Keratinocyte (primary cell): ENCODE results near the gene CKAP4. TPM values are rescaled to one million over a fixed set of nuclear protein-coding genes. Genes with fewer than 3 reads are reported as not detected.

Experiments
- DNase-seq: peaks from one replicate; pipeline ENCODE4 v3.0.0-alpha.2; 2011; ENCODE audit warnings: low read depth, missing footprints, low spot score
- FAIRE-seq: peaks from 2 replicates; lab custom pipeline; 2011; peaks lifted over from hg19 to GRCh38; lab: Jason Lieb, UNC
- H2AFZ ChIP-seq: 2 replicates; pipeline ENCODE4 v1.6.0; 2012; ENCODE audit warnings: low read length, control low read depth, inconsistent platforms; ENCODE audit not compliant: control insufficient read depth
- H3K27ac ChIP-seq: 2 replicates; pipeline ENCODE4 v1.5.1; 2011; ENCODE audit warnings: low read length; ENCODE audit not compliant: control insufficient read depth, insufficient read depth
- H3K27me3 ChIP-seq: 3 replicates; pipeline ENCODE4 v1.6.0; 2011; ENCODE audit warnings: low read length; ENCODE audit not compliant: control insufficient read depth, insufficient read depth; ENCODE audit errors: extremely low read depth
- H3K36me3 ChIP-seq, 2 experiments: 2 replicates in 1 of 2; 3 replicates in 1 of 2; pipeline ENCODE4 v1.5.1; 2011; ENCODE audit warnings: low read length in 2 of 2, mild to moderate bottlenecking in 1 of 2; ENCODE audit not compliant: control insufficient read depth in 2 of 2, insufficient read depth in 2 of 2; ENCODE audit errors: extremely low read depth in 1 of 2
- H3K4me1 ChIP-seq: 3 replicates; pipeline ENCODE4 v1.5.1; 2011; ENCODE audit warnings: low read length; ENCODE audit not compliant: control insufficient read depth, insufficient read depth; ENCODE audit errors: extremely low read depth
- H3K4me2 ChIP-seq: 3 replicates; pipeline ENCODE4 v1.6.0; 2011; ENCODE audit warnings: low read depth, low read length; ENCODE audit not compliant: control insufficient read depth, insufficient read depth; ENCODE audit errors: extremely low read depth
- H3K4me3 ChIP-seq, 3 experiments: fragments of 200-600 bp in 1 of 3; sonication (generic) in 1 of 3; 2 replicates in 2 of 3; 3 replicates in 1 of 3; pipeline ENCODE4 v1.5.1; 2011 to 2016; ENCODE audit warnings: low read length in 3 of 3, mild to moderate bottlenecking in 3 of 3, control low read depth in 2 of 3, inconsistent platforms in 1 of 3, low read depth in 1 of 3, mixed read lengths in 1 of 3, mixed run types in 1 of 3, moderate library complexity in 1 of 3; ENCODE audit not compliant: control insufficient read depth in 2 of 3, insufficient read depth in 2 of 3; ENCODE audit errors: extremely low read depth in 1 of 3
- H3K79me2 ChIP-seq: 2 replicates; pipeline ENCODE4 v1.6.0; 2012; ENCODE audit warnings: low read length; ENCODE audit not compliant: control insufficient read depth, insufficient read depth
- H3K9ac ChIP-seq: 3 replicates; pipeline ENCODE4 v1.6.0; 2011; ENCODE audit warnings: low read length; ENCODE audit not compliant: control insufficient read depth, insufficient read depth; ENCODE audit errors: extremely low read depth
- H3K9me1 ChIP-seq: 3 replicates; pipeline ENCODE4 v1.6.0; 2011; ENCODE audit warnings: low read length; ENCODE audit not compliant: control insufficient read depth, insufficient read depth; ENCODE audit errors: extremely low read depth
- H3K9me3 ChIP-seq: 2 replicates; pipeline ENCODE4 v1.5.1; 2012; ENCODE audit warnings: low read depth, low read length; ENCODE audit not compliant: control insufficient read depth
- H4K20me1 ChIP-seq: 3 replicates; pipeline ENCODE4 v1.6.0; 2011; ENCODE audit warnings: low read length; ENCODE audit not compliant: control insufficient read depth, insufficient read depth; ENCODE audit errors: extremely low read depth
- EZH2 ChIP-seq: IDR thresholded peaks from one replicate; pipeline ENCODE4 v1.6.1; 2012; ENCODE audit warnings: inconsistent platforms, mild to moderate bottlenecking, low read length, moderate library complexity
- dilution Hi-C: fragments of 300-500 bp; cut with MboI; formaldehyde crosslinking; loops from one replicate; pipeline ENCODE4 v1.7.0; 2020; ENCODE audit warnings: low sequenced_read_pairs; ENCODE audit not compliant: extremely low pct_ligation_motif_present
- polyA plus RNA-seq, 5 experiments: library from polyadenylated mRNA; depleted of rRNA in 3 of 5; stranded (reverse) in 3 of 5; stranded (forward) in 1 of 5; unstranded in 1 of 5; fragments of >200 nt; gene quantifications; 1 replicate in 1 of 5; 2 replicates in 3 of 5; 3 replicates in 1 of 5; pipeline versions ENCODE4 v1.2.1 to v1.2.3, GENCODE V29; 2011 to 2012; ENCODE audit warnings: missing spikeins in 2 of 5, low read depth in 1 of 5, low replicate concordance in 1 of 5
- TF ChIP-seq, protein P1 (sequence below), 3 experiments: IDR thresholded peaks in 1 of 3; conservative IDR thresholded peaks in 1 of 3; optimal IDR thresholded peaks in 1 of 3; 2 replicates in 2 of 3; 3 replicates in 1 of 3; pipeline versions ENCODE3 to v1.5.1; 2011; ENCODE audit warnings: low read length in 3 of 3, mild to moderate bottlenecking in 3 of 3, moderate library complexity in 2 of 3, control low read depth in 1 of 3, inconsistent platforms in 1 of 3; ENCODE audit not compliant: insufficient read depth in 2 of 3; ENCODE audit errors: extremely low read depth in 1 of 3

CKAP4 gene
- polyA plus RNA-seq, 1 donor (not counting 4 experiments of a cell fraction or from before 2014, with no cell fraction given): 84.5 TPM

GRCh38 chr12:106233011-106233410 is 14.8 kb downstream of the CKAP4 start:
- H3K9ac ChIP-seq: no peak overlapping the region
- H2AFZ ChIP-seq: no peak overlapping the region
- no peak for FAIRE-seq
- no peak overlapping the region for H3K27ac ChIP-seq
- dilution Hi-C loops: no loop called here
- H3K9me3 ChIP-seq: no peaks in the 10 kb centered on the region
- TF ChIP-seq, protein P1, sequence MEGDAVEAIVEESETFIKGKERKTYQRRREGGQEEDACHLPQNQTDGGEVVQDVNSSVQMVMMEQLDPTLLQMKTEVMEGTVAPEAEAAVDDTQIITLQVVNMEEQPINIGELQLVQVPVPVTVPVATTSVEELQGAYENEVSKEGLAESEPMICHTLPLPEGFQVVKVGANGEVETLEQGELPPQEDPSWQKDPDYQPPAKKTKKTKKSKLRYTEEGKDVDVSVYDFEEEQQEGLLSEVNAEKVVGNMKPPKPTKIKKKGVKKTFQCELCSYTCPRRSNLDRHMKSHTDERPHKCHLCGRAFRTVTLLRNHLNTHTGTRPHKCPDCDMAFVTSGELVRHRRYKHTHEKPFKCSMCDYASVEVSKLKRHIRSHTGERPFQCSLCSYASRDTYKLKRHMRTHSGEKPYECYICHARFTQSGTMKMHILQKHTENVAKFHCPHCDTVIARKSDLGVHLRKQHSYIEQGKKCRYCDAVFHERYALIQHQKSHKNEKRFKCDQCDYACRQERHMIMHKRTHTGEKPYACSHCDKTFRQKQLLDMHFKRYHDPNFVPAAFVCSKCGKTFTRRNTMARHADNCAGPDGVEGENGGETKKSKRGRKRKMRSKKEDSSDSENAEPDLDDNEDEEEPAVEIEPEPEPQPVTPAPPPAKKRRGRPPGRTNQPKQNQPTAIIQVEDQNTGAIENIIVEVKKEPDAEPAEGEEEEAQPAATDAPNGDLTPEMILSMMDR (optimal IDR thresholded peaks at IDR 0.05 in 1 of 3, IDR thresholded peaks at IDR 0.05 in 1 of 3, conservative IDR thresholded peaks at IDR 0.05 in 1 of 3; ENCODE audit: extremely low read depth in 1 of 3, insufficient read depth in 2 of 3, low read length in 3 of 3): no peak
- no peak for TF ChIP-seq EZH2
- H3K9me1 ChIP-seq: no peaks in the 10 kb centered on the region
- H4K20me1 ChIP-seq: no peaks in the 10 kb centered on the region
- peaks cover under 1% of the 10 kb centered on the region for H3K79me2 ChIP-seq
- no peak overlapping the region for H3K4me3 ChIP-seq
- H3K4me2 ChIP-seq: no peak overlapping the region
- peaks cover under 1 to 11% of the 10 kb centered on the region in 2 experiments for H3K36me3 ChIP-seq
- H3K4me1 ChIP-seq: peaks cover 18% of the 10 kb centered on the region
- DNase-seq: no peak
- H3K27me3 ChIP-seq: no peaks in the 10 kb centered on the region

GRCh38 chr12:106229036-106229591 is 18.7 kb downstream of the CKAP4 start:
- Histone ChIP-seq H3K9me3 (no peaks in the 10 kb centered on the region), H3K4me3 (no peak overlapping the region), H2AFZ (no peak overlapping the region), H3K4me2 (no peak overlapping the region), H3K27ac (no peak overlapping the region), H4K20me1 (no peaks in the 10 kb centered on the region), H3K9me1 (no peaks in the 10 kb centered on the region), H3K9ac (no peak overlapping the region), H3K4me1 (peaks cover 14% of the 10 kb centered on the region), H3K79me2 (no peaks in the 10 kb centered on the region), H3K36me3 (peaks cover 0 to 3% of the 10 kb centered on the region in 2 experiments), H3K27me3 (no peaks in the 10 kb centered on the region)
- dilution Hi-C loops: no loop called here
- TF ChIP-seq, protein P1 (optimal IDR thresholded peaks at IDR 0.05 in 1 of 3, IDR thresholded peaks at IDR 0.05 in 1 of 3, conservative IDR thresholded peaks at IDR 0.05 in 1 of 3; ENCODE audit: extremely low read depth in 1 of 3, insufficient read depth in 2 of 3, low read length in 3 of 3): no peak
- TF ChIP-seq EZH2: no peak
- DNase-seq (no peak), FAIRE-seq (no peak)
